ENCODE data around the gene UBE2L3.
"Not testable (repeated sequence)": the region's sequence is repeated elsewhere in the genome, so short reads cannot be mapped to it uniquely, and the experiment has no call there.

The UBE2L3 gene

DNA sequence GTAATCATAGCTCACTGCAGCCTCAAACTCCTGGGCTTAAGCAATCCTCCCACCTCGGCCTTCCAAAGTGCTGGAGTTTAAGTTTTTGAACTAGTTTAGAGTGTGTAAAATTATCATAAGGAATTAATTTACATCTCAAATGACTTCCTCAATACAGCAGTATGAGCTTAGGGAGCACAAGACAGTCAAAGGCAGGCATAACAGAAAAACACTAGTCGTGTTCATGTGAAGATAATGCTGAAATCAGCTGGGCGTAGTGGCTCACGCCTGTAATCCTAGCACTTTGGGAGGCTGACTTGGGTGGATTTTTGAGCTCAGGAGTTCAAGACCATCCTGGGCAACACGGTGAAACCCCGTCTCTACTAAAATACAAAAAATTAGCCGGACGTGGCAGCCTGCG, 36.5 kb downstream of the UBE2L3 start:
- DNase-seq = no peak

DNA sequence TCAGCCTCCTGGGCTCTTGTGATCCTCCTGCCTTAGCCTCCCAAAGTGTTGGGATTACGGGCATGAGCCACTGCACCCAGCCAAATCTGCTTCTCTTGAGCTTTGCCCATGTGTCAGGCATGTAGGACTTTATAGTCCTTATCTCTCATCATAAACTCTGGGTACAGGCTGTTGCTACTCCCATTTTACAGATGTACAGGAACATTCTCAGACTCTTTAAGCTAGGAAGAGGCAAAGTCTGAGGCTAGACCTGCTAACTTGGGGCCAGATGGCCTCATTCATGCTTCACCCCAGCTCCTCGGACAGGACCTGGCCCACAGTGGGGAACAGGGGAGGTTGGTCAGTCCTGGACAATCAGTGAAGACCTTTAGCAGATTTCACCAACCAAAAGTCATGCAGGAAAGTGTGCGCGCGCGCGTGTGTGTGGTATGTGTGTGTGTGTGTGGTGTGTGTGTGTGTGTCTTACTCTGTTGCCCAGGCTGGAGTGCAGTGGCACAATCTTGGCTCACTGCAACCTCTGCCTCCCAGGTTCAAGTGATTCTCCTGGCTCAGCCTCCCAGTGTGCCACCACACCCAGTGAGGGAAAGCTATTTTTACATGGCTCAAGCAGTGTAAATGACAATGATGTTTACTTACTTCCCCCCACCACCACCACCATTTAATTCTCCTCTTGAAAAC, 38.5 kb downstream of the UBE2L3 start:
- DNase-seq = no peak

DNA sequence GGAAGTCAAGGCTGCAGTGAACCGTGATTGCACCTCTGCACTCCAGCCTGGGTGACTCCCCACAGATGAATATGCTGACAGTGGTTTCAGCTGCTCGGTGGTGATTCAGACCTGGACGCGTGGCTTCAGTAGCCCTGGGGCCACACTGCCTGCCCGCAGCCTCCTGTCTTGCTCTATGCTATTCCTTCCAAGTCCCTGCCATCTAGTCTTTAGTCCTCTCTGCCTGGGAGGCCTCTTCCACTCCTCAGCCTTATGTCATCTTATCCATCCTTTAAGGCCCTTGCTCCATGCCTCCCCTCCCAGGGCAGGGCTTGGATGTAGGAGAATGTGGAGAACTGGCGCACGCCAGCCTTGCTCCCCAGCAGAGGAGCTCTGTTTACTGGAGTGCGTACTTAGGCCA, 39.3 kb downstream of the UBE2L3 start:
- peak; percentile 28 for DNase-seq

DNA sequence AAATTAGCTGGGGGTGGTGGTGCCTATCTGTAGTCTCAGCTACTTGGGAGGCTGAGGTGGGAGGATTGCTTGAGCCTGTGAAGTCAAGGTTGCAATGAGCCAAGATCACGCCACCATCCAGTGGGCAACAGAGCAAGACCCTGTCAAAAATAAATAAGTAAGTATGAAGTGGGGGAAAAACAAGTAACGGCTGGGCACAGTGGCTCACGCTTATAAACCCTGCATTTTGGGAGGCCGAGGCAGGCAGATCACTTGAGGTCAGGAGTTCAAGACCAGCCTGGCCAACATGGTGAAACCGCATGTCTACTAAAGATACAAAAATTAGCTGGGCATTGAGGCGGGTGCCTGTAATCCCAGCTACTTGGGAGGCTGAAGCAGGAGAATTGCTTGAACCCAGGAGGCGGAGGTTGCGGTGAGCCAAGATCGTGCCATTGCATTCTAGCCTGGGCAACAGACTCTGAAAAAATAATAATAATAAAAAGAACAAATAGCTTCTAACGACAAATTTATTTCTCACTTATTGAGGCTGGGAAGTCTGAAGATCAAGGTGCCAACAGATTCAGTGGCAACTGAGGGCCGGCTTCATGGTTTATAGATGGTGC, 42.1 kb downstream of the UBE2L3 start:
- not testable (repeated sequence) for DNase-seq

DNA sequence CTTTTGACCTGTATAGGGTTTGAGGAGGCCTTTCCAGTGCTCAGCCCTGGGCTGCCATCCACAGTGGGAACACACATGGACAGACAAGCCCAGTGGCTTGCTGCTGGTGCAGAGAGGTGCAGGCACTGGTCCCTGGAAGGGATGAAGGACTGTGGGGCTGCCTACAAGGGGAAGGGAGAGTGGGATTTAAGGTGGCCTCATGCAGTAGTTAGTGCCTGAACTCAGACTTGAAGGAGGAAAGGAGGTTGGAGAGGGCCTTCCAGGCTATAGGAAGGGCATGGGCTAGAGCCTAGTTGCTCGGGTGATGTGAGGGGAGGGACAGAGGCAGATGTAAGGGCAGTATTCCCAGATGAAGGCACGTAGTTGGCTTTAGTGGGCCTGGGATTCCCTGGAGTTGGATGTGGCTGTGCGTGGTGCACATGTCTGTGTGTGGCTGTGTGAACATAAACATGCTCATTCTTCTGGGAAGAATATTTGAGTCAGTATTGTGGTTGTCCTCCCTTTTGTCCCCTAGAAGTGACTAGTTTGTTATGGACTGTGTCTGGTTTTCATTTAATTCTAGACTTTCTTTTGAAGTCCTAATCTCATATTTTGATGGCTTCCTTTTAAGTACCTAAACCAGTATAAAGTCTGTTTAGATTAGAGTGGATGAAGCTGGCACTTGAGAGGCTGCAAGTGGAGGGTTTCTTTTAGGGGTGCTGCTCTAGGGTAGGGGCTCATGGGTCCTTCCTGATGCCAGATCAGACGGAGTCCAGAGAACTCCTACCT, 43.9 kb downstream of the UBE2L3 start:
- DNase-seq = no peak

DNA sequence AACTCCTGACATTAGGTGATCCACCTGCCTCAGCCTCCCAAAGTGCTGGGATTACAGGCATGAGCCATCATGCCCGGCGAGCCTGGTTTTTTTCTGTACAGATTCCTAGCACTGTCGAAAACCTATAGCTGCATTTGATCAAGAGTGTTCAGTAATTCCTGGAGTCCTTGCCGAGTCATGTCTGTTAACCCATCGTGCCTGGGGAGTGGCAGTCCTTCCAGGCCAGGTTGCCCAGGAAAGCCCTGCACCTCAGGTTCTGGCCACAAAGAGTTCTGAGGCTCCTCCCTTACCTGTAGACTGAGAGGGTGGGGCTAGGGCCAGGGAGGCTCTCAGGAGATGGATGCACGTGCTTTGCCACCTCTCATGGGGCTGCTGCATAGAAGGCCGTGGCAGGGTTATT, 45.3 kb downstream of the UBE2L3 start:
- no peak for DNase-seq

DNA sequence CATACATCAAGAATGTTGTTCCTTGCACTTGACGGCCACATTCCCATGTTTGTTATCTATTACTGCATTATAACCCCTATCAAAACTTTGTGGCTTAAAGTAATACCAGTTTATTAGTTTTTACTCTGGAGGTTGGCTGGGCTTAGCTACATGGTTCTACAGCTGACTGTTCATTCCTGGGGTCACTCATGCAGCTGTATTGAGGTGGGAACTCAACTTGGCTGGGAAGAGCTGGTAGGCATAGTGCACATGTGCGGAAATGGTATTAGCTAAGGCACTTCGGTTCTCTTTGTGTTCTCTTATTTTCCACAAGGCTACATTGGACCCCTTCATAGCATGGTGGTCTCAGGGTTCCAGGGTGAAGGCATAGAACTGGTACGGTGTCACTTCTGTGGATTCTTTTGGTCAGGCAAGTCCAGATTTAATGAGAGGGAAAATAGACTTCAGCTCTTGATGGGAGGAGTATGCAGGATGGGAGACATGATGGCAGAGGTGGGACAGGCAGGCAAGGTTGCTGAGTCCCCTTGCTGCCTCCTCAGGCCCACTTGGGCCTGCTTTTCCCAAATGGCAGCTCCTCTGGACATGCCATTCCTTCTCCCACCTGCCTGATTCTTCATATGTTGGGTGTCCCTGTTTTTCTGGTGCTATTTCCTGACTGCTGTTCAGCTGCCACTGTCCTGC, 46.2 kb downstream of the UBE2L3 start:
- DNase-seq = no peak

DNA sequence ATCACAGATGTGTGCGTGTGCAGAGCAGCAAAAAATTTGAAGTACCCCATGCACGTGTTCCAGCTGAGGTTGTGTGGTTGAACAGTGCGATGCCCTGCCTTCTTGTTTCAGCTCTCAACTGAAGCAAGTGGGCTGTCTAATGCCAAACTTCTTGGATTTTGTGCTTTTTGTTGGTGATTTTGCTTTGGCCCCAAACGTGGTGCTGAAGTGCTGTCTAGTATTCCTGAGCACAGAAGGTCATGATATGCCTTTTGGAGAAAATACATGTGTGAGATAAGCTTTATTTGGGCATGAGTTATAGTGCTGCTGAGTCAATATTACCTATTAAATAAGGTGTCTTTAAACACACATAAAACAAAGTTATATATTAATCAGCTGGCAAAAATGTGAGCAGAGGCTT, 48.2 kb downstream of the UBE2L3 start:
- no peak for DNase-seq

DNA sequence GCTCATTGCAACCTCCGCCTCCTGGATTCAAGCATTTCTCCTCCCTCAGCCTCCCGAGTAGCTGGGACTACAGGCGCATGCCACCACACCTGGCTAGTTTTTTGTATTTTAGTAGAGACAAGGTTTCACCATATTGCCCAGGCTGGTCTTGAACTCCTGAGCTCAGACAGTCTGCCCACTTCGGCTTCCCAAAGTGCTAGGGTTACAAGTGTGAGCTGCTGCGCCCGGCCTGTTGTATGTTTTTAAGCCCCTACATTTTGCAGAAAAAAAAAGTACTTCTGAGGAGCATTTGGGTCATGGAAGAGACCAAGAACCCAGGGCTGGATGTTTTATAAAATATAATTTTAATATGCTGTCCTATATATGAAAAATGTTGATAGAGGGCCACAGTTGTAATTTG, 49.8 kb downstream of the UBE2L3 start:
- DNase-seq = not testable (repeated sequence)

DNA sequence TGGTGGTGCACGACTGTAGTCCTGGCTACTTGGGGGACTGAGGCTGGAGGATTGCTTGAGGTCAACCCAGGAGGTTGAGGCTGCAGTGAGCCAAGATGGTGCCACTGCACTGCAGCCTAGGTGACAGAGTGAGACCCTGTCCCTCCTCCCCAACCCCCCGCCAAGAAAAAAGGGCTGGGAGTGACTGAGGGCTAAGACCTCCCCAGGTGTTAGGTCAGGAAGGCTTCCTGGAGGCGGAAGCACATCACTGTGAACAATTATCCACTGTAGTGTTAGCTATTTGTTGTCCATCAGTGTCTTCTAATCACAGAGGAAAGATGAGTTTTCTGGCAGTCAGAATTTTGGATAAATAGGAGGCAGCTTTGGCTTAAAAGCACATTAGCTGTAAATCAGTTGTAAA, 53.5 kb downstream of the UBE2L3 start:
- DNase-seq = no peak

DNA sequence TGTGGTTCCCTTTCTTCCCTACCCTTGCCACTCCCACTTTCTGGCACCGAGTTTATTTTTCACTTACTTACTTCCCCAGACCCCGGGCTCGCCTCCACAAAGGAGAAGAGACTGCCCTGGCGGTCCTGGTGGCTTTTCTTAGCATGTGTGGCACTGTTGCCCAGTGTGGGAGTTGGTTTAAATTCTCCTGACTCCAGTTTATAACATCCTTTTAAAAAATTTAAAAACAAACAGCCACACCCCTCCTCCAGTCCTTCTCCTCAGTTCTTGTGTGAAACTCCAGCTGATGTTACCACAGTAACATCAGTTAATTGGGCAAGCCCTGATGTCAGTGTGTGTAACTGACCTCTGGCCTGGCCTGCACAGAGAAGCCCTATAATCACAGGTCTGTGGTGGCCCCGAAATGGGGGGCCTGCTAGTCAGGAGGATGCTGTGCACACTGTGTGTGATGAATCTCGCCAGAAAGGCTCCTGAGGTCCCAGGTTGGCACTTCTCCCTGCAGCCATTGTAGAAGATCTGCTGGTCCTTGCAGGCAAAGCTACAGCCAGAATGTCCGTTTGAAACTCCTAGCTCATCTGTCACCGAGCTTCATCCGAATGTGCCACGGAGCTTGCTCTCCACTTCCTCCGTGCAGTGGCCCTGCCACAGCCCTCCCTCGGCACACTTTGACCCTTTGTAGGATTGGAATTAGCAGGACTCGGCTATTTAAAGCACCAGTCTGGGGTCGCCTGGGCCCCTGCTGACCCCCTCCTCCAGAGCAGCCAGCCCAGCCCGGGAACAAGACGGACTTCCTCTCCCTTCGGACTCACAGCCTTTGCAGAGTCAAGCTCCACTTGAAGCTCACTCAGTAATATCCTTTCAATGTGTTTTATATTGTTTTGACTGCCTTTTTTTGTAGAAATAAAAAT, 54.8 kb downstream of the UBE2L3 start:
- no peak for DNase-seq

DNA sequence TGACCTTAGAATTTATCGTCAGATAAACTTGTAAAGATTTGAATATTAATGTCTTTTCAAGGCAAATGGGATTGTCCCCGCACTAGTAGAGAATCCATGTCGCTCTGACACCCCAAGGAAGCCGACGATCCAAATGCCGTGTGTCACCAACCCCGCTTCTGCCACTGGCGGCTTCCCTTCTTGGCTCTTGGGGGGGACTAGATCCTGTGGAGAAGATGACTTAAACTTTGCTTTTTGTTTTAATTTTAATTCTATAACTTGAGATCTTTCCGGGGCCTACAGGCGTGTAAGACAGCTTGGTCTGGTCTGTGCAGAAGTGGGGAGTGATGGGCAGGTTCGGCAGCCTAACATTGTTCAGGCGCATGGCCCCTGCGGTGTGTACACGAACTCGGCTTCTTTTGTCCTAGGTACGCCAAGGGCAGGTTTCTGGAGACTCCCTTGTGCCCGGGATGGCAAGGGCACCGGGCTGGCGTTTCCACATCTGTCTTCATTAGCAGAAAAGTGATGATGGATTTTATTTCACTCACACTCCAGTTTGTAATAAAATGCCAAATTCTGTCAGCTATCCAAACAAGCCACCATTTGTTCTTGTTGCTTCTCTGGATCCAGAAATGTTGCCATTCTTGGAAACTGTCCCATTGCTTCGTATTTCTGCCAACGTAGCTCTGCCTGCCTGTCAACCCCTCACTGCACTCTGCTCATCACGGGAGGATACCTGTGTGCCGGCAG, 55.6 kb downstream of the UBE2L3 start:
- DNase-seq = no peak

DNA sequence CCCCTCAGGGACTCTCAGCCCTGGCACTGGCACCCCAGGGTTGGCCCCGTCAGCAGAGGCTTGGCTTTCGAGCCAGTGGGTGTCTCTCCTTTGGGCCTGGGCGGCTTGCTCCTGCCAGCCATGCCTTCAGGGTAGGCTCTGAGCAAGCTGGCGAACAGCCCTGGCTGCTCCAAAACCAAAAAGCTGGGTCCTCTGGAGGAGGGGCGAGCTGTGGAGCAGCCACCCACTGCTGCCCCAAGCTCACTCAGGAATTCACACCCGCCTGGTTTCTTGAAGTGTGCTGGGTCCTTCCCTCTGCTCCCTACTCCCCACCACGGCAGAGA, 56.1 kb downstream of the UBE2L3 start:
- DNase-seq = no peak

DNA sequence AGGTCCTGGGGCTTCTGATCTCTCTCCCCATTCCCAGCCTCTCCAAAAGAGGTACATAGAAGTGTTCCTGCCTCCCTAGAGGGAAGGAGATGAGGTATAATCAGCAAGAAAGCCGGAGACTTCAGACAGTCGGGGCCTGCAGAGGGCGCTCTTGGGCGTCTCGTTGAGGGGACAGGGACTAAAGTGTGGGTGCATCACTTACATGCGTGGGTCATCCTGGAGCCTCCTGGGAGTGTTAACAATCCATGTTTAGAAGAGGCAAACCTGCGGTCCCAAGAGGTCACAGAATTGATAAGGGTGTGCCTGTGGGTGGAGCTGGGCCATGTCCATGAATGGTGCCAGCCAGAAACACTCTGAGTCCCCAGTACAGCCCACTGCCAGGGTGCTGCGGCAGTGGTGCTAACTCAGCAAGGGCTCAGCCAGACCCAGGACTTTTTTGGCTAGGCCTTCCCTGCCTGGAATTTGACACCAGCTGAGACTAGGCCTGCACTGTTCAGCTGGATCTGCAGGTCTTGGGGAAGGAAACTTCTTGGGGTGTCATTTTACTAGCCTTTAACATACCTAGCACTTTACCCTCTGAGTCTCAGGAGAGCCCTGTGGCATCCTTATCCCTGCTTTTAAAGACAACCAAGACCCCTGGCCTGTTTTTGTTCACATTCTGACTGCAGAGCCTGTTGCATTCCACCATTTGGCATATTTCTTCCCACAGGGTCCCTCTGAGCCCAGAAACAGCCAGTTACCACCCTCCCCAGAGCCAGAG, 56.8 kb downstream of the UBE2L3 start:
- DNase-seq = peak; percentile 19

DNA sequence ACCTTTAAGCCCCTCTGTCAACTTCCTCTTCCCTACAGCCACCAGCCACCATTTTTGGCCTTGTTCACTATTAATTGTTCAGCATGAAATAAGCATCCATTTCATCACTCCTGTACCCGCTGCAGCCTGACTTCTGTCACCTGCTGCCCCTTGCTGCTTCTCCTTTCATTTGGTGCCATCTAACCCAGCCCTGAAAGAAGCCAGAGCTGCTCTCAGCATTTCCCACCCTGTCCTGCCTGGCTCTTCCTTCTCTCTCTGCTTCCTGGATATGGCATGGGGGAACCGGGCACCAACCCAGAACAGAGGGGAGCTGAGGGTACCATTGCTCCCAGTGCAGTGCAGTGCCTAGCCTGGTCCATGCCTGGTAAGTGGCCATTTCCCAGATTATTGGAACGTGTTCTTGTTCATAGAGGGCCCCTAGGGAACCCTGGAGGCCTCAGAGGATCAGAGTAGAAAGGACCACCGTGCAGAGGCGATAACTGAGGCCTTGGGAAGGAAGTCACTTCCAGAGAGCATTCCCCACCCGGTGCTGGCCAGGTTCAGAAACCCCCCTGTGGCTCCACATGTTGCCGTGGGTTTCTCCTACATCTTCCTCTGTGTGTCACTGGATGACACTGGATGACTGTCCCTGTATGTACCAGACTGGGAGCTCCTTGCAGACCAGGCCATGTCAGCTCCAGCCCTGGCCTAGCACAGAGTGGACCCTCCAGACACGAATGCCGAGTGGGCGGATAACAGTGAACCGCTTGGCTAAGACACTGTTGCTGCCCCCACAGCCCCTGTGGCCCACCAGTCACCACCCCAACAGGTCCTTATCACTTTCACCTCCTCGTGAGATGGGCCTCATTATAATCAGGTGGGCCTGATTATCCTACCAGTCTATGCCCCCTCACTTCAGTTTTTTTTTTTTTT, 57.6 kb downstream of the UBE2L3 start:
- DNase-seq = no peak

DNA sequence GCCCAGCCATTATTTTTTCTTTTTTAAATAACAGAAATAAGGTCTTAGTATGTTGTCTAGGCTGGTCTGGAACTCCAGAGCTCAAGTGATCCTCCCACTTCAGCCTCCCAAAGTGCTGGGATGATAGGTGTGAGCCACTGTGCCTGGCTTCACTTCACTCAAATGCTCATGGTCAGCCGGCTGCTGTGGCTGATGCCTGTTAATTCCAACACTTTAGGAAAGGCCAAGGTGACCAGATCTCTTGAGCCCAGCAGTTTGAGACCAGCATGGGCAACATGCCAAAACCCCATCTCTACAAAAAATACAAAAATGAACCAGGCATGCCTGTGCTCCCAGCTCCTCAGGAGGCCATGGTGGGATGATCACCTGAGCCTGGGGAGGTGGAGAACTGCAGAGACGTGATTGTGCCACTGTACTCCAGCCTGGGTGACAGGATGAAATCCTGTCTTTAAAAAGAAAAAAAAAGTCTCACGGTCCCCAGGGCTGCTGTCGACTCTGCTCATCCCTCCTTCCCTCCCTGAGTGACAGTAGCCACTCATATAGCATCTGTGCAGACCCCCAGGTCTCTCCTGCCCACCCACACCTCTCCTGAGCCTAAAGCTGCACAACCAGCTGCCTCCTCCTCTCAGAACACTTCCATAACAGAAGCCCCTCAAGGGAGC, 58.7 kb downstream of the UBE2L3 start:
- no peak for DNase-seq

DNA sequence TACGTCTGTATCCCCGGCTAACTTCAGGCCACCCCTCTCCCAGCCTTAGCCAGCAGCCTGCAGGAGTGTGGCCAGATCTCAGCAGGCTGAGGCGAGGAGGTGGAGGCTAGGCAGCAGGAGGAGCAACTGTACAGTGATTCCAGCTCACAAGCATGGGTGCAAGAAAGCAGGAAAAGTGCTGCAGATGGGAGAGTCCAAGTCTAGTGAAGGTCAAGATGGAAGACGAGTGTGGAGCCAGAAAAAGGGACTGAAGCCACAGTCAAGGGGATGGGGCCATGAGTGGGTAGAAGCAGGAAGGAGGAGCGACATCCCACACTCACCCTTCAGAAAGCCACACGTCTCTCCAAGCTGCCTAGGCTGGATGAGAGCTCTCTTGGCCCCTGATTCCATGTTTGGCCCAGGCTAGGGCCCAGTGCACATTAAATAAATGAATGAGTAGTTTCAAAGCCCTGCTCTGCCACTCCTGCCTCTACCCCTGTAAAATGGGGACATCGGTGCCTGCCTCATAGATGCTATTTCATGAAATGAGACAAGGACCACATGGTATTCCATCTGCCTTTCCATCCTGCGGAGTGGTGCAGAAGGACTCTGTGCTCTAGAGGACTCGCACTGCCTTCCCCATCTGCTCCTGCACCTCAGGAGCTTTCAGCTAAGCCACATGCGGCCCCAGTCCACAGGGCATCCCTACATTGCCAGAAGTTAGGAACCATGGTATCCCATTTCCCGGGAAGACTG, 59.4 kb downstream of the UBE2L3 start:
- DNase-seq = no peak

DNA sequence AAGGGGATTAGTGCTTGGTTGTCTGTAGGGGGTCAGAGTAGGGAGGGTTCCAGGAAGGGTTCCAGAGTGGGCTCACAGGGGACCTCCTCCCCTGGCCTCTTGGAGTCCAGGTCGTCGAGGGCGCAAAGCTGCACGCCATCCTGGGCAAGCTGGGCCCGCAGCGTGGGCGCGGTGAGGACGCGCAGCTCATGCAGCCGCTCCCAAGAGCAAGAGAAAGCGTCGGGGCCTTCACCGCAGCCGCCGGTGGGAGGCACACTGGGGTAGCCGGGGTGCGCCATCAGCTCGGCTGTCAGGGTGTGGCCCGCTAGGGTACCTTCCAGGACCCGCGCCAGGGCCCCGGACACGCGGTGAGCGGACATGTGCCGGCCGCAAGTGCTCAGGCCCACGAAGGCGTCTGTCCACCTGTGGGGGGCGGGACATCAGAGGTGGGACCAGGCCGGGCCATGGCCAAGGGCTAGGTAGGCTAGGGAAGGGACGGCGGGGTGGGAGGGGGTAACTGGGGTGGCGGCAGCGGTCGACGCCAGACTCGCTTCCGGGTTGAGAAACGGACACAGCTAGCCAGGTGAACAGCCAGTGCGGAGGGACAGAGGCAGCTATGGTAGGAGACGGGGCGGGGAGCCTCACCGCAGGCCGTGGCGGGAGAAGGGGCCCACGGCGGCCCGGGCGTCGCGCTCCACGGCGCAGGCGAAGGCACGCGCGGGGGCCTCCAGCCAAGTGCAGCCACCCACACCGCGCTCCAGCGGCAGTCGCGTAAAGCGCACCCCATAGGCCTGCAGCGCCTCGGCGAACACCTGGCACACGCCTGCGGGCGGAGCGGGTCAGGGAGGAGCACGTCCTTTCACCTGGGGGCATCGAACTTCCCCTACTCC, 61.1 kb downstream of the UBE2L3 start:
- DNase-seq = no peak

All from EL (cell line).